Nephron progenitor cell (in vitro differentiated cells): ENCODE results near the gene DYNC1I1.

Source experiments
- DNase-seq: peaks from one replicate; pipeline ENCODE4 v3.0.0; 2021
- H3K27ac Mint-ChIP-seq: 2 replicates; pipeline ENCODE4 v1.8.0; 2021; ENCODE audit warnings: mild to moderate bottlenecking, moderate library complexity, mixed read lengths
- H3K27me3 Mint-ChIP-seq: 2 replicates; pipeline ENCODE4 v1.8.0; 2021; ENCODE audit warnings: mild to moderate bottlenecking, low read depth, mixed read lengths; ENCODE audit not compliant: poor library complexity
- H3K36me3 Mint-ChIP-seq: 2 replicates; pipeline ENCODE4 v1.8.0; 2021; ENCODE audit warnings: low read depth, mixed read lengths
- H3K4me1 Mint-ChIP-seq: 2 replicates; pipeline ENCODE4 v1.8.0; 2021; ENCODE audit warnings: mixed read lengths
- H3K4me3 Mint-ChIP-seq: 2 replicates; pipeline ENCODE4 v1.8.0; 2021; ENCODE audit warnings: mild to moderate bottlenecking, moderate library complexity, mixed read lengths
- H3K9me3 Mint-ChIP-seq: 2 replicates; pipeline ENCODE4 v1.8.0; 2021; ENCODE audit warnings: mild to moderate bottlenecking, moderate library complexity, mixed read lengths
- TF ChIP-seq, protein P1 (sequence below): fragments of 200-600 bp; sonication (generic); IDR thresholded peaks from 2 replicates; pipeline ENCODE4 v1.5.0; 2021; ENCODE audit warnings: antibody characterized with exemption

DYNC1I1 gene

DNA sequence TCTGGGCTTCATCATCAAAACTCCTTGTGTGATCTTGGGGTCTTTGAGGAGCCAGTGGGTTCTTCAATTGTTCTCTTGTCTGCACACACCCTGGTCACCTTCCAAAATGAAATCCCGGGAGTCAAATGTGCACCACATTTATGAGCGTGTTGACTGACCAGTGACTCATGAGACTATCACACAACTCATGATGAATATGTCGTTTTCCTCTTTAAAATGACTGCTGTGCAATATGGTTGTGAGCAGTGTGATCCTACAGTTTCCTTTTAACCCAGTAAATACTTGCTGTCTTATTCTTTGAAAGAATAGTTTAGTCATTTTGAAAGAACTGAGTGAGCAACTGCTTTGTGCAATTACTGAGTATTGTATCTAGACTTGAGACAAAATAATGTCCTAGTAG, 149.2 kb downstream of the DYNC1I1 start:
- Mint-ChIP-seq H3K27ac (no peak overlapping the region), H3K9me3 (no peaks in the 10 kb centered on the region), H3K4me3 (no peak overlapping the region), H3K4me1 (peaks cover 29% of the 10 kb centered on the region), H3K27me3 (peaks cover 2% of the 10 kb centered on the region), H3K36me3 (no peaks in the 10 kb centered on the region)
- DNase-seq = no peak
- TF ChIP-seq, protein P1, sequence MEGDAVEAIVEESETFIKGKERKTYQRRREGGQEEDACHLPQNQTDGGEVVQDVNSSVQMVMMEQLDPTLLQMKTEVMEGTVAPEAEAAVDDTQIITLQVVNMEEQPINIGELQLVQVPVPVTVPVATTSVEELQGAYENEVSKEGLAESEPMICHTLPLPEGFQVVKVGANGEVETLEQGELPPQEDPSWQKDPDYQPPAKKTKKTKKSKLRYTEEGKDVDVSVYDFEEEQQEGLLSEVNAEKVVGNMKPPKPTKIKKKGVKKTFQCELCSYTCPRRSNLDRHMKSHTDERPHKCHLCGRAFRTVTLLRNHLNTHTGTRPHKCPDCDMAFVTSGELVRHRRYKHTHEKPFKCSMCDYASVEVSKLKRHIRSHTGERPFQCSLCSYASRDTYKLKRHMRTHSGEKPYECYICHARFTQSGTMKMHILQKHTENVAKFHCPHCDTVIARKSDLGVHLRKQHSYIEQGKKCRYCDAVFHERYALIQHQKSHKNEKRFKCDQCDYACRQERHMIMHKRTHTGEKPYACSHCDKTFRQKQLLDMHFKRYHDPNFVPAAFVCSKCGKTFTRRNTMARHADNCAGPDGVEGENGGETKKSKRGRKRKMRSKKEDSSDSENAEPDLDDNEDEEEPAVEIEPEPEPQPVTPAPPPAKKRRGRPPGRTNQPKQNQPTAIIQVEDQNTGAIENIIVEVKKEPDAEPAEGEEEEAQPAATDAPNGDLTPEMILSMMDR = no peak

DNA sequence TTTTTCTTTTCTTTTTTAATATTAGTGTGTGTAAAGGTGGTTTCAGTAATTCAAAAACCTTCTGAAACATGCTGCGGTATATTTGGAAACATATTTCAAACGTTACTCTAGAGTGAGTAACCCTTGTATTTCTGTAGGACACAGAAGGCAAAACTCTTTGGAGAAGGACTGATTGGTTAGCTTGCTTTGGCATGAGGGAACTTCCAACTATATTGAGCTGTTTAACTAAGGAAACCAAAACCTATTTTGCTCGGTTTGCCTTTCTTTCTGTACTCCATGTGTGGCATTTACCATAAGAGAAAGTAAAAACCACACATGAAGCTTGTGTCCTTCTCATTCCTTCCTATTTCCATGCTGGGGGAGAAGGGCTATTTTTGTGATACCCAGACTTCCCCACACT, 149.8 kb downstream of the DYNC1I1 start:
- Mint-ChIP-seq H3K27me3 (no peaks in the 10 kb centered on the region), H3K36me3 (no peaks in the 10 kb centered on the region)

DNA sequence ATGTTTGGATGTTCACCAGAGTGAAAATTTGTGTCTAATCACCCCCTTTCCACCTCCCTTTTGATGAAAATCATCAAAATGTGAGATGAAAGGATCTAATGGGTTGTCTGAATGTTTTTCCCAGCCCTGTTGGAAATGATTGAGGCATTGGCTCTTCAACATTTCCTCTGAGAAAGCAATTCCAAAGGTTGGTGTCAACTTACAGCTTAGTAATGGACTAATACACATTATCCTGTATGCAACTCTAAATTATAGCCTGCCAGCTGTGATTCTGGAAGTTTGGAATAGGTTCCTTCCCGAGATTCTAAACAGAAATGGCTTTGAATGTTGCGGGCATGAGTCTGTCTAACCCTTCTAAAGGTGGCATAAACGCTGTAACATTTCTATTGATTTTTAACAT, 152.9 kb downstream of the DYNC1I1 start:
- Mint-ChIP-seq H3K27ac (no peak overlapping the region), H3K4me1 (no peaks in the 10 kb centered on the region), H3K4me3 (no peak overlapping the region), H3K9me3 (no peaks in the 10 kb centered on the region), H3K27me3 (peaks cover 4% of the 10 kb centered on the region), H3K36me3 (no peaks in the 10 kb centered on the region)
- DNase-seq = no peak
- TF ChIP-seq, protein P1 = no peak

More for the DNA sequence above, 149.8 kb downstream of the DYNC1I1 start:
- no peak overlapping the region for H3K4me3 Mint-ChIP-seq
- DNase-seq = no peak
- H3K4me1 Mint-ChIP-seq = peaks cover 23% of the 10 kb centered on the region
- no peak overlapping the region for H3K27ac Mint-ChIP-seq
- H3K9me3 Mint-ChIP-seq = no peaks in the 10 kb centered on the region
- TF ChIP-seq, protein P1 = no peak

GRCh38 chr7:95925971-95926370, 153.6 kb downstream of the DYNC1I1 start:
- Mint-ChIP-seq H3K27me3 (peaks cover 4% of the 10 kb centered on the region), H3K4me3 (no peak overlapping the region), H3K27ac (no peak overlapping the region), H3K9me3 (no peaks in the 10 kb centered on the region), H3K4me1 (no peaks in the 10 kb centered on the region), H3K36me3 (no peaks in the 10 kb centered on the region)
- TF ChIP-seq, protein P1 = no peak
- no peak for DNase-seq

- no peak for DNase-seq
- no peak overlapping the region for H3K4me3 Mint-ChIP-seq
- TF ChIP-seq, protein P1 = no peak
- H3K36me3 Mint-ChIP-seq = no peaks in the 10 kb centered on the region
- no peaks in the 10 kb centered on the region for H3K4me1 Mint-ChIP-seq
- no peaks in the 10 kb centered on the region for H3K9me3 Mint-ChIP-seq
- peaks cover 4% of the 10 kb centered on the region for H3K27me3 Mint-ChIP-seq
- H3K27ac Mint-ChIP-seq = no peak overlapping the region
These were observed 155.4 kb downstream of the DYNC1I1 start for GRCh38 chr7:95927756-95928155.

GRCh38 chr7:95929710-95930280, 157.4 kb downstream of the DYNC1I1 start:
- Mint-ChIP-seq H3K27ac (no peak overlapping the region), H3K4me1 (no peaks in the 10 kb centered on the region), H3K27me3 (peaks cover 4% of the 10 kb centered on the region), H3K9me3 (no peaks in the 10 kb centered on the region), H3K4me3 (no peak overlapping the region), H3K36me3 (no peaks in the 10 kb centered on the region)
- no peak for DNase-seq
- TF ChIP-seq, protein P1 = no peak
